A549 (cell line): ENCODE measurements around the gene HMGN1. TPM values are rescaled to one million over a fixed set of nuclear protein-coding genes. Genes with fewer than 3 reads are reported as not detected.

Source experiments
- ATAC-seq, 2 experiments: fragments of 200-7000 bp in 1 of 2; fragments of >200 bp in 1 of 2; cut with Nextera tagmentation in 1 of 2; cut with Tn5 transposase in 1 of 2; 3 replicates each; pipeline versions ENCODE4 v1.8.0 to v1.9.1; 2018 to 2020; ENCODE audit warnings: mild to moderate bottlenecking in 1 of 2, moderate library complexity in 1 of 2
- CTCF ChIA-PET: fragments of 300-600 bp; sonication (Branson Sonifier 250); formaldehyde crosslinking; extraction: SDS; loops from one replicate; lab custom pipeline; 2021; ENCODE audit warnings: antibody characterized with exemption, inconsistent platforms; lab: Yijun Ruan, JAX
- POLR2A ChIA-PET: fragments of 350-600 bp; formaldehyde crosslinking; extraction: SDS; loops from one replicate; lab custom pipeline; 2021; ENCODE audit warnings: antibody characterized with exemption, inconsistent platforms; lab: Yijun Ruan, JAX
- DNase-seq, 2 experiments: peaks; one replicate each; pipeline versions ENCODE4 v3.0.0 to v3.0.0-alpha.2; 2011 to 2016; ENCODE audit warnings: low read depth in 1 of 2, low spot score in 1 of 2
- FAIRE-seq: peaks from 2 replicates; lab custom pipeline; 2011; peaks lifted over from hg19 to GRCh38; lab: Jason Lieb, UNC
- H3K27ac ChIP-seq, 2 experiments: fragments of >200 bp; sonication (Bioruptor Twin); formaldehyde crosslinking; 3 replicates each; pipeline ENCODE4 v1.5.1; 2016 to 2017
- H3K4me1 ChIP-seq: fragments of >200 bp; sonication (Bioruptor Twin); formaldehyde crosslinking; 3 replicates; pipeline ENCODE4 v1.6.1; 2016
- H3K4me2 ChIP-seq: fragments of >200 bp; sonication (Bioruptor Twin); formaldehyde crosslinking; 3 replicates; pipeline ENCODE4 v1.6.1; 2016
- H3K4me3 ChIP-seq: fragments of >200 bp; sonication (Bioruptor Twin); formaldehyde crosslinking; 3 replicates; pipeline ENCODE4 v1.5.1; 2016
- H3K9me3 ChIP-seq: fragments of >200 bp; sonication (Bioruptor Twin); formaldehyde crosslinking; 3 replicates; pipeline ENCODE4 v1.6.1; 2016
- CEBPB ChIP-seq, 2 experiments: fragments of >200 bp in 1 of 2; sonication (Bioruptor Twin) in 1 of 2; formaldehyde crosslinking in 1 of 2; IDR thresholded peaks; 2 replicates each; pipeline ENCODE4 v1.6.1; 2012 to 2016
- EHMT2 ChIP-seq: fragments of 200-600 bp; sonication (generic); IDR thresholded peaks from 2 replicates; pipeline ENCODE4 v1.6.1; 2016; ENCODE audit warnings: antibody characterized with exemption, low read depth, mild to moderate bottlenecking, moderate library complexity
- GATA3 ChIP-seq: IDR thresholded peaks from 2 replicates; pipeline ENCODE4 v1.6.1; 2012; ENCODE audit warnings: borderline replicate concordance
- HES2 ChIP-seq: fragments of >200 bp; sonication (Bioruptor Twin); formaldehyde crosslinking; IDR thresholded peaks from 2 replicates; pipeline ENCODE4 v1.6.1; 2016
- HMGXB4 ChIP-seq: fragments of 250-450 bp; sonication (Bioruptor Pico); IDR thresholded peaks from 2 replicates; pipeline ENCODE4 v1.5.0; 2021; ENCODE audit warnings: mild to moderate bottlenecking, moderate library complexity, borderline replicate concordance
- HOXA7 ChIP-seq: fragments of 250-450 bp; sonication (Bioruptor Pico); IDR thresholded peaks from 2 replicates; pipeline ENCODE4 v1.5.0; 2020; ENCODE audit warnings: mild to moderate bottlenecking, moderate library complexity
- HOXB5 ChIP-seq: fragments of 250-450 bp; sonication (Bioruptor Pico); IDR thresholded peaks from 2 replicates; pipeline ENCODE4 v1.5.0; 2020; ENCODE audit warnings: mild to moderate bottlenecking, moderate library complexity
- JUNB ChIP-seq: fragments of >200 bp; sonication (Bioruptor Twin); formaldehyde crosslinking; IDR thresholded peaks from 2 replicates; pipeline ENCODE4 v1.6.1; 2016
- MAFK ChIP-seq: fragments of 450-650 bp; IDR thresholded peaks from 2 replicates; pipeline ENCODE4 v1.6.1; 2014; ENCODE audit not compliant: partially characterized antibody
- MYC ChIP-seq: IDR thresholded peaks from 2 replicates; pipeline ENCODE4 v1.6.1; 2012; ENCODE audit warnings: mild to moderate bottlenecking, inconsistent platforms, low read length, improper control_type of control experiment, borderline replicate concordance
- NPAS2 ChIP-seq: fragments of 250-450 bp; sonication (Bioruptor Pico); IDR thresholded peaks from 2 replicates; pipeline ENCODE4 v1.8.0; 2022; ENCODE audit warnings: mild to moderate bottlenecking, moderate library complexity, borderline replicate concordance
- PHF8 ChIP-seq: fragments of 200-600 bp; sonication (generic); IDR thresholded peaks from 2 replicates; pipeline ENCODE4 v1.6.1; 2016; ENCODE audit warnings: low read depth, mild to moderate bottlenecking, antibody characterized with exemption, moderate library complexity, borderline replicate concordance
- POLR2A ChIP-seq: IDR thresholded peaks from 2 replicates; pipeline ENCODE4 v1.6.1; 2012; ENCODE audit warnings: mild to moderate bottlenecking, low read length
- POLR2AphosphoS2 ChIP-seq: conservative IDR thresholded peaks from 2 replicates; pipeline ENCODE4 v1.6.1; 2012; ENCODE audit warnings: low read length, improper control_type of control experiment, inconsistent platforms
- REST ChIP-seq: fragments of 200-600 bp; sonication (generic); IDR thresholded peaks from 2 replicates; pipeline ENCODE4 v1.6.1; 2016; ENCODE audit warnings: antibody characterized with exemption, mild to moderate bottlenecking, moderate library complexity
- RFX5 ChIP-seq: fragments of 450-650 bp; IDR thresholded peaks from 2 replicates; pipeline ENCODE4 v1.7.1; 2014; ENCODE audit warnings: antibody characterized with exemption, mild to moderate bottlenecking, moderate library complexity
- TFCP2L1 ChIP-seq: fragments of 250-450 bp; sonication (Bioruptor Pico); IDR thresholded peaks from 2 replicates; pipeline ENCODE4 v1.5.0; 2021; ENCODE audit warnings: mild to moderate bottlenecking
- USF2 ChIP-seq: fragments of 450-650 bp; IDR thresholded peaks from 2 replicates; pipeline ENCODE4 v1.6.1; 2014; ENCODE audit warnings: antibody characterized with exemption
- ZC3H11A ChIP-seq: fragments of 450-650 bp; IDR thresholded peaks from 2 replicates; pipeline ENCODE4 v1.6.1; 2014; ENCODE audit warnings: antibody characterized with exemption, mild to moderate bottlenecking
- ZSCAN20 ChIP-seq: fragments of 250-450 bp; sonication (Bioruptor Pico); IDR thresholded peaks from 2 replicates; pipeline ENCODE4 v1.8.0; 2022; ENCODE audit warnings: mild to moderate bottlenecking, moderate library complexity
- WGBS: methylation state at CpG from one replicate; pipeline ENCODE4 v1.1.6; 2017; ENCODE audit errors: missing lambda C conversion rate; 5-methylcytosine and 5-hydroxymethylcytosine counted together
- polyA plus RNA-seq, 4 experiments: library from polyadenylated mRNA; depleted of rRNA in 3 of 4; stranded (reverse); fragments of >200 nt; fragmentation: RNase III in 1 of 4; extraction: RNeasy Plus Mini Kit Qiagen cat#74134 plus additional on column Dnase treatment in 1 of 4; gene quantifications; 2 replicates in 3 of 4; 3 replicates in 1 of 4; pipeline ENCODE4 v1.2.3, GENCODE V29; 2011 to 2017

HMGN1 gene
- polyA plus RNA-seq, 2 of the 4 experiments (the other 2 are of a cell fraction) = 222 to 269 TPM

GRCh38 chr21:39319814-39320332, 29.0 kb downstream of the HMGN1 start:
- CTCF ChIA-PET = no interaction called here
- Histone ChIP-seq H3K9me3 (no peaks in the 10 kb centered on the region), H3K4me3 (no peak overlapping the region), H3K4me1 (peaks cover 31% of the 10 kb centered on the region), H3K4me2 (no peak overlapping the region), H3K27ac (0 out of 6 replicates have a peak overlapping the region, but pooled peaks of 1 of the 2 experiments have one; percentile 24)
- POLR2A ChIA-PET = no interaction called here
- DNase-seq = peak in 1 of 2 experiments; percentile 25
- no peak for FAIRE-seq
- ATAC-seq = peak in 1 of 2 experiments; percentile 48; a peak in 3 of 6 replicates
- WGBS = 82% methylated on average over 3 of the region's 3 CpGs
- TF ChIP-seq HOXA7 = no peak
- TF ChIP-seq MAFK = peak; percentile 5

- no peak overlapping the region for H3K27ac ChIP-seq
- TF ChIP-seq REST (no peak), USF2 (no peak), POLR2AphosphoS2 (no peak), TFCP2L1 (CRISPR knock-in tag) (no peak), PHF8 (no peak), HOXB5 (CRISPR knock-in tag) (no peak), CEBPB (IDR thresholded peaks at IDR 0.05) (no peak), HES2 (no peak), EHMT2 (no peak), POLR2A (no peak), GATA3 (no peak)
- CTCF ChIA-PET = no interaction called here
- ATAC-seq (no peak), FAIRE-seq (no peak), DNase-seq (no peak)
- POLR2A ChIA-PET = no interaction called here
- peaks cover 34% of the 10 kb centered on the region for H3K4me1 ChIP-seq
- H3K4me3 ChIP-seq = no peak overlapping the region
- no peak overlapping the region for H3K4me2 ChIP-seq
- WGBS = 77% methylated on average over 6 of the region's 6 CpGs
- no peaks in the 10 kb centered on the region for H3K9me3 ChIP-seq
Observed at GRCh38 chr21:39319251-39319756, 29.6 kb downstream of the HMGN1 start.

GRCh38 chr21:39318091-39318959, 30.6 kb downstream of the HMGN1 start:
- POLR2A ChIA-PET = no interaction called here
- H3K27ac ChIP-seq = no peak overlapping the region
- H3K9me3 ChIP-seq = no peaks in the 10 kb centered on the region
- WGBS = 84% methylated on average over 8 of the region's 8 CpGs
- peaks cover 34% of the 10 kb centered on the region for H3K4me1 ChIP-seq
- no peak for TF ChIP-seq ZSCAN20 (CRISPR knock-in tag)
- TF ChIP-seq EHMT2 = no peak
- TF ChIP-seq ZC3H11A = no peak
- no peak for TF ChIP-seq RFX5
- no peak for TF ChIP-seq HMGXB4 (CRISPR knock-in tag)
- TF ChIP-seq MYC = no peak
- TF ChIP-seq PHF8 = no peak
- no peak for TF ChIP-seq NPAS2 (CRISPR knock-in tag)
- no peak for TF ChIP-seq JUNB
- no peak for TF ChIP-seq USF2
- TF ChIP-seq, all 56 proteins: peak for 0
- Histone ChIP-seq H3K4me2 (no peak overlapping the region), H3K4me3 (no peak overlapping the region)
- DNase-seq (no peak), FAIRE-seq (no peak), ATAC-seq (no peak)
- CTCF ChIA-PET = interaction anchor here (1.0 kb wide), 1 partner anchor 73 kb away, joined by 3 read pairs; no protein-coding TSS in a partner anchor
